ENCODE data around the gene CCL20.
"Not testable (repeated sequence)": the region's sequence is repeated elsewhere in the genome, so short reads cannot be mapped to it uniquely, and the experiment has no call there.

Gene CCL20

DNA sequence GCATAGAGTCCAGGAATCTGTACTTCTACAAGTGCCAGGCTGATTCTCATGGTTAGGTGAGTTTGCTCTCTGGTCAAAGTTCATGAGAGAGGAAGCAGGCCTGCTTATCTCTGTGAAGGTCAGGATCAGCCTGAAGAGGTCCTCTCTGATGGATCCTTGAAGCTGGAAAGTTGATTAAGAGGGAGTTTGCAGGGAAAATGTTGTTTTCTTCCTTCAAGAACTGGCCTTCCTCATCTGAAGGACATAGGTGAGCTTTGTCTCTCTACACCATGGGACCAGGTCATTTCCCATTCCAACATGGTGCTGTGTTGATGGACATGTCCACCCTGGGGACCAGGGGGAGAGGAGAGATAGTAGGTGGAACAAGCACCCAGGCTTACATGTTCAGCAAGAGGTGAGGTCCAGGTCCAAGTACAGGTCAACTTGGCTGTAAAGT is 14.9 kb downstream of the CCL20 start:
- DNase-seq, result no peak
- no peak overlapping the region for H3K4me3 ChIP-seq (ENCODE audit: low read depth, low read length)
- no peaks in the 10 kb centered on the region for H3K9me3 ChIP-seq
- no peaks in the 10 kb centered on the region for H3K36me3 ChIP-seq
- H3K4me1 ChIP-seq, result no peaks in the 10 kb centered on the region
- TF ChIP-seq, protein P1, sequence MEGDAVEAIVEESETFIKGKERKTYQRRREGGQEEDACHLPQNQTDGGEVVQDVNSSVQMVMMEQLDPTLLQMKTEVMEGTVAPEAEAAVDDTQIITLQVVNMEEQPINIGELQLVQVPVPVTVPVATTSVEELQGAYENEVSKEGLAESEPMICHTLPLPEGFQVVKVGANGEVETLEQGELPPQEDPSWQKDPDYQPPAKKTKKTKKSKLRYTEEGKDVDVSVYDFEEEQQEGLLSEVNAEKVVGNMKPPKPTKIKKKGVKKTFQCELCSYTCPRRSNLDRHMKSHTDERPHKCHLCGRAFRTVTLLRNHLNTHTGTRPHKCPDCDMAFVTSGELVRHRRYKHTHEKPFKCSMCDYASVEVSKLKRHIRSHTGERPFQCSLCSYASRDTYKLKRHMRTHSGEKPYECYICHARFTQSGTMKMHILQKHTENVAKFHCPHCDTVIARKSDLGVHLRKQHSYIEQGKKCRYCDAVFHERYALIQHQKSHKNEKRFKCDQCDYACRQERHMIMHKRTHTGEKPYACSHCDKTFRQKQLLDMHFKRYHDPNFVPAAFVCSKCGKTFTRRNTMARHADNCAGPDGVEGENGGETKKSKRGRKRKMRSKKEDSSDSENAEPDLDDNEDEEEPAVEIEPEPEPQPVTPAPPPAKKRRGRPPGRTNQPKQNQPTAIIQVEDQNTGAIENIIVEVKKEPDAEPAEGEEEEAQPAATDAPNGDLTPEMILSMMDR (IDR thresholded peaks at IDR 0.05; ENCODE audit: low read depth, low read length), result no peak
- no peaks in the 10 kb centered on the region for H3K27me3 ChIP-seq

DNA sequence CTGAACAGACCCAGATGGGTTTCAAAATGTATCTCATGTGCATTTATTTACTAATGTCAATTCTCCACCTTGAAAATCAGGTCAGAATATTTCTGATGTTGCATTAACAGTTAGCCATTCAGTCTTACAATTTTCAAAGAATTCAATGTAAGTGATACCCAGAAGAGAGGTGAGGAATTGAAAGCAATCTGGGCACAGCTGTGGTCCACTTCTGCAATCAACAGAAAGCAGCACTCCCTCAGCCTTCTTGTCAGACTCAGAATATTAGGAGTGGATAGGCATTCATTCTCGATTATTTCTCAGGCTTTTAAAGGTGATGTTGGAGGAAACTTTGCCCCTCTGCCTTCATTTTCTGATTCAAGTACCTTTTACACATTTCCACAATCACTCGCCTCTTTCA is 15.7 kb downstream of the CCL20 start:
- Histone ChIP-seq H3K27me3 (no peaks in the 10 kb centered on the region), H3K36me3 (no peaks in the 10 kb centered on the region), H3K9me3 (no peaks in the 10 kb centered on the region), H3K4me3 (ENCODE audit: low read depth, low read length) (no peak overlapping the region), H3K4me1 (no peaks in the 10 kb centered on the region)
- TF ChIP-seq, protein P1 (IDR thresholded peaks at IDR 0.05; ENCODE audit: low read depth, low read length), result no peak
- DNase-seq, result no peak

DNA sequence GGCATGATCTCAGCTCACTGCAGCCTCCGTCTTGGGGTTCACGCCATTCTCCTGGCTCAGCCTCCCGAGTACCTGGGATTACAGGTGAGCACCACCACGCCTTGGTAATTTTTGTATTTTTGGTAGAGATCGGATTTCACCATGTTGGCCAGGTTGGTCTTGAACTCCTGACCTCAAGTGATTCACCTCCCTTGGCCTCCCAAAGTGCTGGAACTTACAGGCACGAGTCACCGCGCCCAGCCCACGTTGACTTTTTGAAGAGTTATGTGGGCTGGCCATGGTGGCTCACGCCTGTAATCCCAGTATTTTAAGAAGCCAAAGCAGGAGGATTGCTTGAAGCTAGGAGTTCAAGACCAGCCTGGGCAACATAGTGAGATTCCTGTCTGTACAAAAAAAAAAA is 20.8 kb downstream of the CCL20 start:
- no peaks in the 10 kb centered on the region for H3K9me3 ChIP-seq
- H3K27me3 ChIP-seq, result no peaks in the 10 kb centered on the region
- no peaks in the 10 kb centered on the region for H3K36me3 ChIP-seq
- TF ChIP-seq, protein P1 (IDR thresholded peaks at IDR 0.05; ENCODE audit: low read depth, low read length), result no peak
- no peaks in the 10 kb centered on the region for H3K4me1 ChIP-seq
- no peak for DNase-seq
- H3K4me3 ChIP-seq (ENCODE audit: low read depth, low read length), result no peak overlapping the region

DNA sequence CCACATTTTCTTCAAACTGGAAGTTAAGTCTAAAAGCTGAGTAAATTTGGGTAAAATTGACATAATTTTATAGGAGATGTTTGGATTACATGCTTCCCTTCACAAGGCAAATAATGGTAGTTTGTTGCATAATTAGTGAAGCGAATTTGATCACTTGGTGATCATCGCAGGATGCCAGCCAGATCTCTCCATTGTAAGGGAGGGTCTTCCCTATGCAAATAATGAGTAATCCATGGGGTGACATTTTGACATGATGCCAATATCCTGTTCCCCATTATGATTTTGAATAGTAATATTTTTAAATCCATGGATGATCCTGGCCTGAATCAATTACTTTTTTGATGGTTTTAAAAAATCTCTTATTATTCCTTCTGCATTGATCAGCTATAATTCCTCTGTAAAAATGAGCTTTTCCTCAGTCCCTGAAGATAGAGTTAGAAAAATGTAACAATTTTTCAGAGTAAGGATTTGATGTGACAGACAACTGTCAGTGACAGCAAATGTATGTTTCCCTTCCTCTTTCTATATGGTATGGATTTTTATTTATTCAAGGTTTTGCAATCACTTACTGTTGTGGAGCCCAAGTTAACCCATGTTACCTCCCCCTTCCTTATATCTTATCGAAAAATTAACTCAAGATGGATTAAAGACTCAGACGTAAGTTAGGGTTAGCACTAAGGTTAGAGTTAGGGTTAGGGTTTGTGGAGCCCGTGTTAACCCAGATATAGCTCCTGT is 21.4 kb downstream of the CCL20 start:
- TF ChIP-seq, protein P1 (IDR thresholded peaks at IDR 0.05; ENCODE audit: low read depth, low read length), result no peak
- Histone ChIP-seq H3K9me3 (no peaks in the 10 kb centered on the region), H3K27me3 (no peaks in the 10 kb centered on the region), H3K4me1 (no peaks in the 10 kb centered on the region), H3K4me3 (ENCODE audit: low read depth, low read length) (no peak overlapping the region), H3K36me3 (no peaks in the 10 kb centered on the region)
- no peak for DNase-seq

DNA sequence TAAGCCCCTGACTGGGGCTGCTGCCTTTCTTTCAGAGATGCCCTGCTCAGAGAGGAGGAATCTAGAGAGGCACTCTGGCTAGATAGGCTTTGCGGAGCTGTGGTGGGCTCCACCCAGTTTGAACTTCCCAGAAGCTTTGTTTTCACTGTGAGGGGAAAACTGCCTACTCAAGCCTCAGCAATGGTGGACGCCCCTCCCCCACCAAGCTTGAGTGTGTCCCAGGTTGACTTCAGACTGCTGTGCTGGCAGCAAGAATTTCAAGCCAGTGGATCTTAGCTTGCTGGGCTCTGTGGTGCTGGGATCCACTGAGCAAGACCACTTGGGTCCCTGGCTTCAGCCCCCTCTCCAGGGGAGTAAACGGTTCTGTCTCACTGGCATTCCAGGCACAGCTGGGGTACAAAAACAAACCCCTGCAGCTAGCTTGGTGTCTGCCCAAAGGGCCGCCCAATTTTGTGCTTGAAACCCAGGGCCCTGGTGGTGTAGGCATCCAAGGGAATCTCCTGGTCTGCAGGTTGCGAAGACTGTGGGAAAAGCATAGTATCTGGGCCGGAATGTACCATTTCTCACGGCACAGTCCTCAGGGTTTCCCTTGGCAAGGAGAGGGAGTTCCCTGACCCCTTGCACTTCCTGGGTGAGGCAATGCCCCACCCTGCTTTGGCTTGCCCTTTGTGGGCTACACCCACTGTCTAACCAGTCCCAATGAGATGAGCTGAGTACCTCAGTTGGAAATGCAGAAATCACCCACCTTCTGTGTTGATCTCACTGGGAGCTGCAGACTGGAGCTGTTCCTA is 25.9 kb downstream of the CCL20 start:
- not testable (repeated sequence) for DNase-seq; H3K4me1 ChIP-seq; H3K9me3 ChIP-seq; H3K36me3 ChIP-seq; H3K4me3 ChIP-seq (ENCODE audit: low read depth, low read length); H3K27me3 ChIP-seq

DNA sequence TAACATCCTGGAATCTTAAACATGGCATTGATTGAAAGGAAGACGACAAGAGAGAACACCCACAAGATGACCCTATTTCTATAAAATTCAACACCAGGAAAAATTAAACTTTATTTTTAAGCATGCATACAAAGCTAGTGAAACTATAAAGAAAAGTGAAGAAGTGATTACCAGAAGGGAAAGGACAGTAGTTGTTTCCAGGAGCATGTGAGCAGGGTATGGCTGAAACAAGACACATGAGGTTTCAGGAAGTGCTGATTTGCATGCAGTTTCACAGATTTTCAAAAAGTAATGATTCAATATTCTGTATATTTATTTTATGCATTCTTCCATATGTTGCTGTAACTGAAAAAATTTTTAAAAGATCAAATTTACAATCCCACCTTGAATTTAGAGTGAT is 33.2 kb downstream of the CCL20 start:
- DNase-seq, result no peak
- Histone ChIP-seq H3K4me1 (no peaks in the 10 kb centered on the region), H3K36me3 (no peaks in the 10 kb centered on the region), H3K27me3 (no peaks in the 10 kb centered on the region), H3K9me3 (no peaks in the 10 kb centered on the region), H3K4me3 (ENCODE audit: low read depth, low read length) (no peak overlapping the region)
- TF ChIP-seq, protein P1 (IDR thresholded peaks at IDR 0.05; ENCODE audit: low read depth, low read length), result no peak

All from BE2C (cell line).